ENCODE data around the gene ATG7.
"Not testable (repeated sequence)": the region's sequence is repeated elsewhere in the genome, so short reads cannot be mapped to it uniquely, and the experiment has no call there.

The ATG7 gene

DNA sequence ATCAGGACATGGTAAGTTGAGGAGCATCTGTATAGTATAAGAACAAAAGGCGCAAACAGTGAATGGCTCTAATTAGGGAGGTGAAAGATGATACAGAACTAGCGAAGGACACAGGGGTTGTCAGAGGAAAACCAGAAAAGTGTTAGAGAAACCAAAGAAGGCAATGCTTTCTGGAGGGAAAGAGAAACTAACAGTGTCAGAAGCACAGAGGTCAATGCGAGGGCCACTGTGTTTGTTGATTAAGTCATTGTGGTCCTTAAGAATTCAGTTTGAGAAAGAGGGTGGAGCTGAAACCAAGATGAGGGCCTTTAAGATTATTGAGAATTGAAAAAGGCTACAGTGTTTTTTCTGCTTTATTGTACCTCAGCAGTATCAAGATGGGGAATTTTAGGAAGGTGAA is 28.8 kb downstream of the ATG7 start:
- peak; percentile 52 for ATAC-seq
- no peak for DNase-seq

DNA sequence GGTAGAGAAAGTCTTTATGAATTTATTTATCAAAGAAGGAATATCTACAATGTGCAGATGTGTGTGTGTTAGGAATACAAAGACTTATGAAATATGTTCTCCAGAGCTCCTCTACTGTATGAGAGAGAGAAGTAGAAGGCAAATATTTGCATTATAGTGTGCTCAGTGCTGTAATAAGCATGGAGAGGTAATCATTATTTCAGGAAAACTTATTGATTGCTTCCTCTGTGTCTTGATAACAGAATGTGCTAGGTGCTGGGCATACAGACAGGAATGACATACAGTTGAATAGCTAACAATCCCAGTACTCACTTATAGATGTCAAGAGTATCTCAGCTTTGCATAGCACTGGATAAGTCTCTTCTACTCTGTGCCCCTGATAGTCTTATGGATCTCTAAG is 30.2 kb downstream of the ATG7 start:
- ATAC-seq (no peak), DNase-seq (no peak)

DNA sequence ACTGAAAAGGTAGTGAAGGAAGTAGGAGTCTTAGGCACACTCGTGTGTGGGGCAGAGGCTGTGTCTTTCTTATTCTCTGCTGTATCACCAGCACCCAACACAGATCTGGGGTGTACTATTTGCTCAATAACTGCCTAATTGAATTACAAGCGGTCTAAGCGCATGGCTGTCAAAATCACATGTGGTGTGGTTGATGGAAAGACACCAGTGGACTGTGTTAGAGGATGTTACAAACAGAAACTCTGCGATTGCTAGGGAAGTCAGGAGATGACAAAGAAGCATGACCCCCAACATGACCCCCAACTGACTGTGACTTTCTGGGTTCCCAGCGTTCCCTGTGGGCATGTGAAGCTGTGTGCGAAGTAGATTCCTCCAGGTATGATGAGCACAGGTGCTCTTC is 32.0 kb downstream of the ATG7 start:
- DNase-seq, result no peak
- ATAC-seq, result no peak

DNA sequence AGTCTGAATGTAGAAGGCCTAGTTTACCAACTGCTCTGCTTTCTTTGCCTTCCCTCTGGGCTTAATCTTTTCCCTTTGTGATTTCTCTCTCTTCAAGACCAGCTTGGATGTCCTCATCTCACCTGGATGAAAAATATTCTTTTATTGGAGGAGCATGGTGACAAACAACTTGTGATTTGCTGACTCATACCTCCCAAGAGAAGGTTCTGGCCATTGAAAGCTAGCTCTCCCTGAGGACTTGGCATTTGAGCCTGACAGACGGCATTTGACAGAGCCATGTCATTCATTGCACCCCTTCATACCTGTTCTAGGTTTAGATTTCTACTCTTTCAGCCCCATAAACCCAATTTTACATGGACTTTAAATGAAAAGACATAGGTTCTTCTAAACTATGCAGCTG is 33.3 kb downstream of the ATG7 start:
- DNase-seq, result no peak
- ATAC-seq, result no peak

DNA sequence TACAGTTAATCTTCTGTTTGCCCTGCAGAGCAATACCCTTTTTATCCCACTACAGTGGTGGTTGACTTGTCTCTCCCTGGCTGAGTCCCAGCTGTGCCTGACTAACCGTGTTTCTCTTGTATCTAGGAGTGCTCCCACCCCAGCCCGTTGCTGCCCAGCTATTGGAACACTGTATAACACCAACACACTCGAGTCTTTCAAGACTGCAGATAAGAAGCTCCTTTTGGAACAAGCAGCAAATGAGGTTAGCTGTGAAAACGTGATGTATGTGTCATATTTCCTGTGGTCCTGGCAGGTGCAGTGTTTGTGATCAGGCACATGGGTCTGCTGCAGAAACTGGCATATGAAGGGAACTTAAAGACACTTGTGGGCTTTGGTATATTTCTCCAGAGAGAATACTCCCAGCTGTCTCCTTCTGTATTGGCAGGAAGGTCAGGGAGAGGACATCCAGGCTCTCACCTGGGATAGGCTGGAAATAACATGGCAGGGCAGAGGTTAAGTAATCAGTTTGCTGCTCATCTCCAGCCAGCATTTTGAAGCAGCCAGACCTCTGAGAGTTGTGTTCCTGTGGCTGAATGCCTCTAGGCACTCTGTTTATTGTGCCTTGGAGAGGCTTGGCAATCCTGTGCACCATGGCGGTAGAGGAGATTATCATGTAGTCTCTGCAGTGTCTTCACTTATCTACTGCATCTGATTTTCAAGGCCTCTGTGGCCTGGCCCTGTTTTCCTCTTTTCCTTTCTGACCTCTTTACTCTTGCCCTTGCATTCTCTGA is 34.8 kb downstream of the ATG7 start:
- DNase-seq (no peak), ATAC-seq (peak; percentile 92)

DNA sequence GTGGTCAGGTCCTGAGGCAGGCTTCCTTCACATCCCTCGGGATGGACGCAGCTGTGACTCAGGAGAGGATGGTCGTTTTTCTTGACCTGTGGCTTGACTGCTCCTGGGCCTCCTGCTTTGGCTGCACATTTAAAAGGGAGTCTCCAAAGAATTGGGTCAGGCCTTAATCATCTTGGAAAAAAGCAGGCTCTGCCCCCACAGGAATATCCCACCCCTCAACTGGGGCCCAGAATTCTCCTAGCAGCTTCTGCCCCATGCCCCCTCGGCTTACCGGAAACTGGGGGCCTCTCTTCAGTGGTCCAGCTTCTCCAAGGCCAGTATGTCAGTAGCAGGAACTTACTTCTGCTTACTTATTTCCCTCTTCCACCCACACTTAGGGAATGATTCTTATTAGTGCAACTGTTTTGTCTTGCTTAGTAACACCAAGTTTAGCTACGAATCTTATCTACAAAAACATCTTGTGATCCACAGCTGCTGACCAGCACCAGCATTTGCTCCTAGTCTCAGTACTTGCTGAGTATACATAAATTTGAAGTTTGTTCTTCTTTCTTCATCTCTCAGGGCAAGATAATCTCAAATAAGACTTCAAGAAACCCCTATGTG is 35.7 kb downstream of the ATG7 start:
- DNase-seq, result no peak
- no peak for ATAC-seq

DNA sequence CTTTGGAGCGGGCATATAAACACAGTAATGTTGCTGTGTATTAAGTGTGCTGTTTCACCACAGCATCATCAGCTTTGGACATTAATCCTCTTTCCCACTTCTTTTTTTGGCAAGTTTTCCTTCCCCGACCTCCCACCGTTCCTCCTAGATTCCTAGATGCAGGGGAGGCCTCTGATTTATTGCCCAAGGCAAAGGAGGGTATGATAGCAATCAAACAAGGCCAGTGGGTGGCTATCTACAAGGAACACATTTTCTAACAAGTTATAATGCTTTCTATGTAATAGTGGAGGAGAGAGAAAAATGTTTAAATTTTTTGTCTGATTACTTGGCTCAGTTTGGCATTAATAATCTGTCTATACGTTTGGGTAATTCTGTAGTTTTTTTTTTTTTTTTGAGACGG is 38.1 kb downstream of the ATG7 start:
- no peak for ATAC-seq
- no peak for DNase-seq

DNA sequence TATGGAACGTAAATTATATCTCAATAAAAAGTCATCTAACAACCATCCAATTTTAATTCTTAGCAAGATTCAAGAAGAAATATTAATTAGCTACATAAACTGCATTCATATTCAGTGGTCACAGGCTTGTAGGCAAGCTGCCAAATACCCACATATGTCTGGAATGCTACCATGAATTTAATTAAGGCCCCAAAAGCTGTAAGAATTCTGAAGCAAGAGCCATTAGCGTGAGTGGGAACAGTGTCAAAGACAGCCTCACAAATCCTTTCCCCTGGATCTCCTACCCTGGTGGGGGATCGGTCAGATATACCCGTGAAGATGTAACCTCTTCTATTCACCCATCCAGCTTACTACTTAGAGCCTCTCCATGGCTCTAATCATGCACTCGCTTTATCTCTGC is 40.0 kb downstream of the ATG7 start:
- DNase-seq (no peak), ATAC-seq (no peak)

DNA sequence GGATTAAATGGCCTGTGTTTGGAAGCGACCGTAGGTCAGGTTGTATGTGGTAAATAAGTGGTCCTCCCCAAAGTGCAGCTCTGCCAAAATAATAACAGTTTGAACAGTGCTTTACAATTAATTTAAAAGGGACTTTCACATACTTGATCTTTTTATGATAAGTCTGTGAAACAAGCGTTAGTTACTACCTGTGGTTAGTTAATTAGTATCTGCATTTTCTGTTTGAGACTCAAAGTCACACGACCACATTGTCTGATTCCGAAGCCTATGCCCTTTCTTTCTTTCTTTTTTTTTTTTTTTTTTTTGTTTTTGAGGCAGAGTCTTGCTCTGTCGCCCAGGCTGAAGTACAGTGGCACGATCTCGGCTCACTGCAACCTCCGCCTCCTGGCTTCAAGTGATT is 45.1 kb downstream of the ATG7 start:
- DNase-seq (no peak), ATAC-seq (no peak)

DNA sequence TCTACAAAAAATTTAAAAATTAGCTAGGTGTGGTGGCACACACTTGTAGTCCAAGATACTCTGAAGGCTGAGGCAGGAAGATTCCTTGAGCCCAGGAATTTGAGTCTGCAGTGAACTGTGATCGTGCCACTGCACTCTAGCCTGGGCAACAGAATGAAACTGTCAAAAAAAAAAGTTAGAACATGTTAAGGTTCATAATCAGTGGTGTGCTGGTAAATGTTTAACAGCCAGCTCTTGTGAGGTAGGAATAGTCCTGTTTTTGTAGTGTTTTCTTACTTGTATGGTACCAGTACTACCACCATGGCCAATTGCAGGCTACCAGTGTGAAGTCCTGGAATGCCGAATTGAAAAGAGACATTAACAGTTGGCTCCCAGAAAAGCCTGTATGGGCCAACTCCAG is 50.7 kb downstream of the ATG7 start:
- DNase-seq (no peak), ATAC-seq (no peak)

DNA sequence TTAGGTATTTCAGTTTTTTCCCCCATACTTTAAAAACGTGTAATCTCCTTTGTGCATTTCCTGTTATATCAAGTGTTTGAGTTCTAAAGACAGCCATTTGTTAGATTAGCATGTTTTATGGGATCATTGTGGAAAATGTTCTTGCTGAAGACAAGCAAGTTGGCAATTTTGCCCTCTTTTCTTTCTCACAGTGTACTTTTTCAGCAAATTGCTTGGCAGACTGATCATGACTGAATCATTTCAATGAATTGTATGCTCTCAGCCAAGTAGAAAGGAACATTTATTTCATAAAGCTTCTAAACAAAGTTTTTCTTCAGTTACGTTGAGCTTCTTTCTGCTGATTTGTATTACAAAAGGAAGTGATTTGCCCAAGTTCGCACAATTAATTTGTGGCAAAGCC is 51.6 kb downstream of the ATG7 start:
- DNase-seq (no peak), ATAC-seq (no peak)

DNA sequence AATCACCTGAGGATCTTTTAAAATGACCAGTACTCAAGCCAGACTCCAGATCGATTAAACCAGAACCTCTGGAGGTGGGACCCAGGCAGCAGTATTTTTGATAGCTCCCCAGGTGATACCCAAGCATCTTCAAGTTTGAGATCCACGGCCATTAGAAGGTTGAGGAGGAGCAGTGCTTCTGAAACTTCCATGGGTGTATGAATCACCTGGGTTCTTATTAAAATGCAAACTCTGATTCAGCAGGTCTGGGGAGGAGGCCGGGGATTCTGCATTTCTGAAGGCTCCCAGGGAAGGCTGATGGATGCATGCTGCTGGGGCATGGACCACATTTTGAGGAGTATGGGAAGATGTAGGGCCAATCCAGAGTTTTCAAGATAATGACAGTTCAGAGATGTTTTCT is 55.4 kb downstream of the ATG7 start:
- ATAC-seq (peak; percentile 19), DNase-seq (no peak)

DNA sequence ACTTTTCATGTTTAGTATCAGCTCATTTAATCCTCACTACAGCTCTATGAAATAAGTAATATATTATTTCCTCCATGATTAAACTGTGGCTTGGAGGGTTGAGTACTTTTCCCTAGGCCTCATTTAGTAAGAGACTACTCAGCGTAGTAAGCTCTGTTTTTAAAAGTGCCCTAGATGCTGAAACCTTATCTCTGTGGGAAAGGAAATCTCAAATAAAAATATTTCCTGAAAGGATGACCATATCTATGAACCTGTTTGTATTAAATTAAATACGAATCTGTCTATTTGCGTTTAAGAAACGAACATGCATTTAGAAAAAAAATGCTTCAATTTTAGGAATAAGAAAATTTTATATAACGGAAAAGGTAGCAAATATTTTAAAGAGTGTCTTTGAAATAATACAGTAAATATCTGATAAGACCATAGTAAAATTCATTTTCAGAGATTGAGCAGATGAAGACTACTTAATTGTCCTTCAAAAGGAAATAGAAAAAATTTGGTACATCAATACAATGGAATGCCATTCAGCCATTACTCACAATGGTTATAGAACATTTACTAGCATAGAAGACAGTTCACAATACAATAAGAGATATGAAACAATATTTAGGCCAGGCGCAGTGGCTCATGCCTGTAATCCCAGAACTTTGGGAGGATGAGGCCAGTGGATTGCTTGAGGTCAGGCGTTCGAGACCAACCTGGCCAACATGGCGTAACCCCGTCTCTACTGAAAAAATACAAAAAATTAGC is 56.2 kb downstream of the ATG7 start:
- DNase-seq (no peak), ATAC-seq (no peak)

DNA sequence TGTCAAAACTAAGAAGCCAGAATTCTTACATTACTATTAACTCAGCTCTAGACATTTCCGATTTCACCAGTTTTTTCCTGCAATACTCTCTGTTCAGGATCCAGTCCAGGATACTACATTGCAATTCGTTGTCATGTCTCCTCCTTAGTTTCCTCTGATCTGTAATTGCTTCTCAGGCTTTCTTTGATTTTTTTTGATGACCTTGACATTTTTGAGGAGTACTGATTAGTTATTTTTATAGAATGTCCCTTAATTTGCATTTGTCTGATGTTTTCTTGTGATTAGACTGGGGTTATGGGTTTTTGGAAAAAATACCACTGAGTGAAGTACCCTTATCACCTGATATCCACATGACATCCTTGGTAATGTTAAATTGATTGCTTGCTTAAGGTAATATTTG is 57.6 kb downstream of the ATG7 start:
- no peak for DNase-seq

DNA sequence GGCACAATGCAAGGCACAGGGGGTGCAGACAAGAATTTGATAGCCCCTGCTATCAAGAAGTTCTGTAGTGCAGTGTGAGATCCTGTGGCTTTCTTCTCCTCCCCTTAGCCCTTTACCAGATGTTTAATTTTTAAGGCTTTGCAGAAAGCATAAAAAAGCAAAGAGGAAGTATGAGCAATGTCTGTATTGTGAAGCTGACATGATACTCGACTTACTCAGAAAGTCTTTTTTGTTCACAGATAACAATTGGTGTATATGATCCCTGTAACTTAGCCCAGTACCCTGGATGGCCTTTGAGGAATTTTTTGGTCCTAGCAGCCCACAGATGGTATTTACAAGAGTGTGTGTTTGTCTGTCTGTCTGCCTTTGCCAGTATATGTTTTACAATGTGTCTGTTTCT is 58.9 kb downstream of the ATG7 start:
- ATAC-seq (no peak), DNase-seq (no peak)

More for the DNA sequence above, 57.6 kb downstream of the ATG7 start:
- ATAC-seq, result no peak

DNA sequence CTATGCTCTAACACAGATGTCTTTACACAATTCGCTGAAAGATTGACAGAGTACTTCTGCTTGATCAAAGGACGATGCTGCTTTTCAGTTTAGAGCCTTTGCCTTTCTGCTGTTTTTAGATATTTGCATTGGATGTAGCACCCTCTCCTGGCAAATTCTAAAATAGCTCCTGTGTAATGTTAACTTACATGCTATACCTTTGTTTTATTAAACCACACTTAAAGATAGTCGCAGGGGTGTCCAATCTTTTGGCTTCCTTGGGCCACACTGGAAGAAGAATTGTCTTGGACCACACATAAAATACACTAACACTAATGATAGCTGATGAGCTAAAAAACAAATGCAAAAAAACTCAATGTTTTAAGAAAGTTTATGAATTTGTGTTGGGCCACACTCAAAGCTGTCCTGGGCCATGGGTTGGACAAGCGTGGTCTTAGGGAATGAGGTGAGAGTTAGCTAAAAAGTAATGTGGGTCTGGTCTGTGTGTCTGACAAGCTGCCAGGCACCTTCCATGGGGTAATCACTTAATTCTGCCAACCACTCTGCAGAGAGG is 62.9 kb downstream of the ATG7 start:
- peak; percentile 72 for ATAC-seq

DNA sequence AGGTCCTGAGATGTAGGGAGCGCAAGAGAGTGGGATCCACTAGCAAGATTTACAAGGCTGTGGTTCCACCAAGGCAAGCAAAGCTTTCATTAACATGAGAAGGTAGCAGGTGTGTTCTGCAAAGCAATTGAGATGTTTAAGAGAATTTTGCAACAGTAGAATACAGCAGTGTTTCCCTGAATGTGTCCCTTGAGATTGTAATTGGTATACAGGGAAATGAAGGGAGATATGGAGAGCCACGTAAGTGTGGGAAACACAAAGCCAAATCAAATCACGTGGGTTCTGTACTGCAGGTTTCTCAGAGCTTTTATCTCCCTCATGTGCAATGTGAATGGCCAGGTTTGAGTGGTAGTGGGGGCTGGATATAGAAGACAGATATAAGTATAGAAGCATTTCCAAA is 67.3 kb downstream of the ATG7 start:
- no peak for ATAC-seq
- DNase-seq, result no peak

More for the DNA sequence above, 62.9 kb downstream of the ATG7 start:
- DNase-seq, result no peak

DNA sequence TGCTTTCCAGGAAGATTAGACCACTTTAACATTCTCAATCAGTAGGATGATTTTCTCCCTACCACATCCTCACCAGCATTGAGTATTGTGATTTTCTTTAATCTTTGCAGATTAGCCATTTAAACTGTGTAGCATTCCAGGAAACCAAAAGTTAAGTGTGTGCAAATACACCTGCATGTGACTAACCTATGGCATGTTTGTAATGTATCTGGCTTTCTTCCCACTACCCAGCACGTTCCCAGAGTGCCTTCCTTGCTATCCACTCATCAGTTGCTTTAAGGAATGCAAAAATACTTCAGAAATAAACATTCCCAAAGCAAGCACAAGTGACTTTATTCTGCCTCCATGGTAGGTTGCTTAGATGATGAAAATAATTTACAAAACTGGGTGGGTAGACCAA is 74.2 kb downstream of the ATG7 start:
- no peak for DNase-seq
- ATAC-seq, result no peak

DNA sequence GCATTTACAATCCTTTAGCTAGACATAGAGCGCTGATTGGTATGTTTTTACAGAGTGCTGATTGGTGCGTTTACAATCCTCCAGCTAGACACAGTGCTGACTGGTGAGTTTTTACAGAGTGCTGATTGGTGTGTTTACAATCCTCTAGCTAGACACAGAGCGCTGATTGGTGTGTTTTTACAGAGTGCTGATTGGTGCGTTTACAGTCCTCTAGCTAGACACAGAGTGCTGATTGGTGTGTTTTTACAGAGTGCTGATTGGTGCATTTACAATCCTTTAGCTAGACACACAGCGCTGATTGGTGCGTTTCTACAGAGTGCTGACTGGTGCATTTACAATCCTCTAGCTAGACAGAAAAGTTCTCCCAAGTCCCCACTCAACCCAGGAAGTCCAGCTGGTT is 76.7 kb downstream of the ATG7 start:
- ATAC-seq, DNase-seq: not testable (repeated sequence)

DNA sequence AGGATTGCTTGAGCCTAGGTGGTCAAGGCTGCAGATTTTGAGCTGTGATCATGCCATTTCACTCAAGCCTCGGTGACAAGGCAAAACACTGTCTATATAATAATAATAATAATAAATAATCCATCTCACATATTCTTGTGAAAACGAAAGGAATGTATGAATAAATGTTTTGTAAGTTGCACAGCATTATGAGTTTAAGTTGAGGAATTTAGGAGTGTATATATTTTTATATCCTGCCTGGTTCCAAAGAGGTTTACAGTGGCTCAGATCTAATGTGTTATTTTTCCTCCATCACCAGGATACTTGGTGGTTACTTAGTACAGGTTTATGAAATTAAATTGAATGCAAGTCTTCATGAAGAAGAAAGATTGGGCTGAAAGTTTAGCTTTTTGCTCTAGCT is 77.2 kb downstream of the ATG7 start:
- ATAC-seq, result no peak
- no peak for DNase-seq

DNA sequence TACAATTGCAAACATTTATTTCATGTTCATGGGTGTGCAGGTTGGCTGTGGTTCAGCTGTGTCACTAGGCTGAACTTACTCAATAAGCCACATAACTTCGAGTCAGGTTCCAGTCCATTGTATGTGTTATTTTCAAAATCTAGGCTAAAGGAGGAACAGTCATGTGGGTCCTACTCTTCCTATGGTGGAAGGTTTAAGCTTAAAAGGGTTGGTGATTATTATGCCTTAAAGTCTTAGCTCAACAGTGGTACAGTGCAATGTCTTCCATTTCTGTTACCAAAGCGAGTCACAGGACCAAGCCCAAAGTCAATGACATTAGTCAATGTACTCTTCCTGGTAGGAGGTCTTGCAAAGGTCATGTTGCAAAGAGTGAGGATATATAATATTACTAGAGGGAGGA is 78.2 kb downstream of the ATG7 start:
- DNase-seq (no peak), ATAC-seq (no peak)

DNA sequence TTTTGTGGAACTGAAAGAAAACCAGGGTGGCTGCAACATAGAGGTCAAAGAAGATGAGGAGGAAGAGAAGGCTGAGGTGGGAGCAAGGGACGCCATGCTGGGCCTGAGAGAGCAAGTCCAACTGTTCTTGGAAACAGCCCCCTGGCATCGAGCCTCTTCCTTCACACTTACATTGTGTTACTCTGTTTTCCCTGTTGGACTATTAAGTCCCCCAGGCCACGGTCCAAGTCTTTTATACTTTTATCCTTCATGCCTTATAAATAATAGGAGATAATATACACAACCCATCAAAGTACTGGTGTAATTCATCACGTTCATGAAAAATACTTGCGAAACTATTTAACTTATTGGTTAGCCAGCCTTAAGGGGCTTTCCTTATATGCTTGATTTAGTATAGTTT is 79.3 kb downstream of the ATG7 start:
- DNase-seq, result no peak
- no peak for ATAC-seq

DNA sequence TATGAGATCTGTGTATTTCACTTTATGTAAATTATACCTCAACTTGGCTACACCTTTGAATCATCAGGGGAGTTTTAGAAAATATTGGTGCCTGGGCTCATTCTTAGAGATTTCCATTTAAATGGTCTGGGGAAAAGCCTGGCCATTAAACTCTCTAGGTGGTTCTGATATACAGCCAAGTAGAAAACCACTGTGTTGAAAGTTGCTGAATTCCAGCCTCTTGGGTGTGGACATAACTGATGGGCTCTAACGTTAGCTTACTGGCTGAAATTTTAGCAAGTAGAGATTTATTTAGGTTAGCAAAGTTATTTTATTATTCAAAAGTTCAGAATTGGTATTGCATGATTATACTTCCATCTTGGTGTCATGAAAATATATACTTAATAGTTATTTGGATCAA is 84.1 kb downstream of the ATG7 start:
- DNase-seq (no peak), ATAC-seq (no peak)
